K562 (cell line): ENCODE data around the gene NUP153. TPM values are rescaled to one million over a fixed set of nuclear protein-coding genes. Genes with fewer than 3 reads are reported as not detected.
A peak's percentile ranks its signal among the peaks of the same experiment; 100 is the strongest.

Source experiments
- ARID3A ChIP-seq: IDR thresholded peaks from 2 replicates; pipeline ENCODE4 v1.6.1; 2012; ENCODE audit warnings: low read depth, low read length, improper control_type of control experiment, borderline replicate concordance
- CREB1 ChIP-seq, 2 experiments: sonication (generic) in 1 of 2; formaldehyde crosslinking in 1 of 2; IDR thresholded peaks; 2 replicates each; pipeline versions ENCODE4 v1.6.1 to v1.8.0; 2012 to 2022; ENCODE audit warnings: inconsistent platforms in 1 of 2, mild to moderate bottlenecking in 1 of 2, missing genetic modification reagents in 1 of 2, moderate library complexity in 1 of 2
- DLX4 ChIP-seq: fragments of 250-450 bp; sonication (Bioruptor Pico); IDR thresholded peaks from 2 replicates; pipeline ENCODE4 v1.6.1; 2021; ENCODE audit warnings: mild to moderate bottlenecking
- ELF4 ChIP-seq: fragments of 450-650 bp; formaldehyde crosslinking; IDR thresholded peaks from 2 replicates; pipeline ENCODE4 v1.4.0; 2022; ENCODE audit warnings: missing genetic modification characterization
- GATAD2A ChIP-seq: fragments of 450-650 bp; IDR thresholded peaks from 2 replicates; pipeline ENCODE4 v1.6.1; 2017
- HLTF ChIP-seq: fragments of 450-650 bp; IDR thresholded peaks from 2 replicates; pipeline ENCODE4 v1.6.1; 2016
- HMGN3 ChIP-seq: IDR thresholded peaks from 2 replicates; pipeline ENCODE4 v1.6.1; 2011; ENCODE audit warnings: borderline replicate concordance, low read depth, mild to moderate bottlenecking, mixed read lengths, low read length; ENCODE audit not compliant: insufficient read length; ENCODE audit errors: extremely low read depth
- MLLT1 ChIP-seq, 2 experiments: fragments of 450-650 bp; IDR thresholded peaks; 2 replicates each; pipeline ENCODE4 v1.6.1; 2016
- NCOR1 ChIP-seq: fragments of 450-650 bp; IDR thresholded peaks from 2 replicates; pipeline ENCODE4 v1.6.1; 2016; ENCODE audit warnings: mild to moderate bottlenecking, moderate library complexity
- NFRKB ChIP-seq: fragments of 450-650 bp; IDR thresholded peaks from 2 replicates; pipeline ENCODE4 v1.6.1; 2016; ENCODE audit warnings: low read depth
- POU5F1 ChIP-seq: fragments of 150-350 bp; IDR thresholded peaks from 2 replicates; pipeline ENCODE4 v1.6.1; 2014; ENCODE audit warnings: borderline replicate concordance, low read length, low read depth, mild to moderate bottlenecking; ENCODE audit not compliant: partially characterized antibody
- TCF7 ChIP-seq: sonication (generic); IDR thresholded peaks from 2 replicates; pipeline ENCODE4 v1.6.1; 2016; ENCODE audit warnings: antibody characterized with exemption, borderline replicate concordance
- TFAM ChIP-seq: fragments of 250-450 bp; sonication (Bioruptor Pico); conservative IDR thresholded peaks from 2 replicates; pipeline ENCODE4 v1.5.0; 2021; ENCODE audit warnings: mild to moderate bottlenecking, moderate library complexity
- TFAP4 ChIP-seq: sonication (generic); formaldehyde crosslinking; IDR thresholded peaks from 2 replicates; pipeline ENCODE4 v1.8.0; 2022; ENCODE audit warnings: missing genetic modification reagents, mild to moderate bottlenecking, moderate library complexity, borderline replicate concordance
- TOE1 ChIP-seq, 2 experiments: fragments of 450-650 bp in 1 of 2; sonication (generic) in 1 of 2; formaldehyde crosslinking in 1 of 2; IDR thresholded peaks; 2 replicates each; pipeline versions ENCODE4 v1.7.1 to v1.8.0; 2016 to 2022; ENCODE audit warnings: borderline replicate concordance in 2 of 2, mild to moderate bottlenecking in 2 of 2, antibody characterized with exemption in 1 of 2, inconsistent platforms in 1 of 2, low read depth in 1 of 2, missing genetic modification reagents in 1 of 2, moderate library complexity in 1 of 2
- WHSC1 ChIP-seq: IDR thresholded peaks from one replicate; pipeline ENCODE4 v1.6.1; 2012; ENCODE audit warnings: low read length, control low read depth, inconsistent platforms
- YBX1 ChIP-seq: fragments of 450-650 bp; IDR thresholded peaks from 2 replicates; pipeline ENCODE4 v1.7.1; 2016; ENCODE audit warnings: mild to moderate bottlenecking
- ZFX ChIP-seq: sonication (generic); formaldehyde crosslinking; IDR thresholded peaks from 2 replicates; pipeline ENCODE4 v1.8.0; 2022; ENCODE audit warnings: mild to moderate bottlenecking, missing genetic modification reagents, moderate library complexity
- ZNF174 ChIP-seq: fragments of 250-450 bp; sonication (Bioruptor Pico); IDR thresholded peaks from 2 replicates; pipeline ENCODE4 v1.4.0; 2020; ENCODE audit warnings: mild to moderate bottlenecking
- ZNF175 ChIP-seq: fragments of 200-800 bp; sonication (Bioruptor generic); IDR thresholded peaks from 2 replicates; pipeline ENCODE4 v1.6.1; 2016; ENCODE audit warnings: low read depth, mild to moderate bottlenecking, missing genetic modification characterization, missing compliant biosample characterization
- ZNF395 ChIP-seq: fragments of 200-800 bp; sonication (Bioruptor generic); IDR thresholded peaks from 2 replicates; pipeline ENCODE4 v1.6.1; 2017; ENCODE audit warnings: missing genetic modification characterization, missing compliant biosample characterization
- polyA plus RNA-seq, 8 experiments: library from polyadenylated mRNA; depleted of rRNA in 4 of 8; stranded (reverse) in 5 of 8; unstranded in 3 of 8; fragments of >200 nt; fragmentation: Nextera tagmentation in 2 of 8; fragmentation: Illumina TruSeq in 1 of 8; extraction: Ambion mirVana in 2 of 8; extraction: Trizol in 1 of 8; gene quantifications; 2 replicates each; pipeline versions ENCODE4 v1.2.1 to v1.2.3, GENCODE V29; 2011 to 2014; ENCODE audit warnings: inconsistent platforms in 1 of 8, missing spikeins in 1 of 8
- total RNA-seq, 7 experiments: library from RNA; depleted of rRNA in 6 of 7; stranded (reverse); fragments of >200 nt in 6 of 7; fragmentation: Illumina TruSeq in 2 of 7; extraction: Trizol in 2 of 7; gene quantifications; 2 replicates each; pipeline versions ENCODE4 v1.2.1 to v1.2.3, GENCODE V29; 2011 to 2021; ENCODE audit warnings: low replicate concordance in 1 of 7

NUP153 gene
- total and polyA plus RNA-seq, 9 of the 15 experiments (the other 6 are each of a cell fraction or from before 2014, with no cell fraction given): 21.9 to 110 (median 84.8) TPM

GRCh38 chr6:17706580-17707370 lies at the start of gene NUP153 (continued):
- TF ChIP-seq POU5F1: peak; percentile 87
- TF ChIP-seq CREB1 (IDR thresholded peaks at IDR 0.05): peak; percentile 100
- TF ChIP-seq CREB1 (CRISPR knock-in tag; IDR thresholded peaks at IDR 0.05): peak; percentile 100
- TF ChIP-seq NFRKB: peak; percentile 35; the same call in 1 of the 2 replicates
- peak; percentile 54 for TF ChIP-seq HMGN3
- no peak for TF ChIP-seq WHSC1
- TF ChIP-seq NCOR1: peak; percentile 38; the same call in 1 of the 2 replicates
- 0 out of 2 replicates have a peak, but pooled peaks have one; percentile 19 for TF ChIP-seq ZNF395 (CRISPR knock-in tag)
- TF ChIP-seq ARID3A: 0 out of 2 replicates have a peak, but pooled peaks have one; percentile 32
- 0 out of 2 replicates have a peak, but pooled peaks have one; percentile 22 for TF ChIP-seq GATAD2A
- no peak for TF ChIP-seq HLTF
- peak; percentile 83 for TF ChIP-seq TCF7
- no peak for TF ChIP-seq ZNF174 (CRISPR knock-in tag)
- peak; percentile 96 for TF ChIP-seq TFAP4 (CRISPR knock-in tag)
- TF ChIP-seq TFAM (CRISPR knock-in tag): no peak
- no peak for TF ChIP-seq DLX4 (CRISPR knock-in tag)
- TF ChIP-seq MLLT1 (IDR thresholded peaks at IDR 0.05): peak in 1 of 2 experiments; percentile 98; a peak in 3 of 4 replicates
- peak; percentile 79; the same call in 1 of the 2 replicates for TF ChIP-seq ELF4
- peak; percentile 88 for TF ChIP-seq ZNF175 (CRISPR knock-in tag)
- TF ChIP-seq TOE1 (IDR thresholded peaks at IDR 0.05; ENCODE audit: borderline replicate concordance): no peak; the same call in 1 of the 2 replicates
- TF ChIP-seq TOE1 (CRISPR knock-in tag; IDR thresholded peaks at IDR 0.05; ENCODE audit: borderline replicate concordance, low read depth): peak; percentile 87
- peak; percentile 96 for TF ChIP-seq ZFX (CRISPR knock-in tag)
- TF ChIP-seq YBX1: no peak
